DND-41 (cell line): Measurements from ENCODE around the gene AKAP3.

Experiments
- ATAC-seq: fragments of 200-7000 bp; cut with Tn5 transposase; 3 replicates; pipeline ENCODE4 v1.9.1; 2021; ENCODE audit warnings: low read depth; ENCODE audit not compliant: insufficient read depth
- DNase-seq: peaks from one replicate; pipeline ENCODE4 v3.0.0-alpha.2; 2020
- H2AFZ ChIP-seq: 2 replicates; pipeline ENCODE4 v1.6.0; 2012; ENCODE audit warnings: low read depth, low read length
- H3K27ac ChIP-seq: 2 replicates; pipeline ENCODE4 v1.5.1; 2012; ENCODE audit warnings: low read length, inconsistent platforms
- H3K27me3 ChIP-seq: fragments of 200-600 bp; sonication (generic); 2 replicates; pipeline ENCODE4 v1.6.0; 2012; ENCODE audit warnings: low read length, mild to moderate bottlenecking, inconsistent platforms; ENCODE audit not compliant: insufficient read depth, poor library complexity
- H3K36me3 ChIP-seq: 2 replicates; pipeline ENCODE4 v1.5.1; 2012; ENCODE audit warnings: low read length, inconsistent platforms; ENCODE audit not compliant: insufficient read depth
- H3K4me1 ChIP-seq: 2 replicates; pipeline ENCODE4 v1.5.1; 2012; ENCODE audit warnings: mild to moderate bottlenecking, low read length; ENCODE audit not compliant: insufficient read depth
- H3K4me2 ChIP-seq: 2 replicates; pipeline ENCODE4 v1.6.0; 2012; ENCODE audit warnings: mild to moderate bottlenecking, moderate library complexity, low read length, inconsistent platforms; ENCODE audit not compliant: insufficient read depth
- H3K4me3 ChIP-seq, 2 experiments: fragments of 200-600 bp in 1 of 2; shearing (Covaris generic) in 1 of 2; 2 replicates each; pipeline ENCODE4 v1.5.1; 2012 to 2016; ENCODE audit warnings: inconsistent platforms in 2 of 2, low read length in 2 of 2, mild to moderate bottlenecking in 2 of 2, low read depth in 1 of 2, moderate library complexity in 1 of 2
- H3K79me2 ChIP-seq: 2 replicates; pipeline ENCODE4 v1.6.0; 2012; ENCODE audit warnings: low read length, inconsistent platforms; ENCODE audit not compliant: insufficient read depth
- H3K9ac ChIP-seq: 2 replicates; pipeline ENCODE4 v1.6.0; 2012; ENCODE audit warnings: low read depth, mild to moderate bottlenecking, inconsistent platforms, low read length, moderate library complexity
- H3K9me3 ChIP-seq: 2 replicates; pipeline ENCODE4 v1.5.1; 2012; ENCODE audit warnings: low read length, moderate library complexity, mild to moderate bottlenecking, inconsistent platforms; ENCODE audit not compliant: insufficient read depth, severe bottlenecking
- H4K20me1 ChIP-seq: 2 replicates; pipeline ENCODE4 v1.6.0; 2012; ENCODE audit warnings: low read length; ENCODE audit not compliant: insufficient read depth
- CTCF ChIP-seq: IDR thresholded peaks from 2 replicates; pipeline ENCODE4 v1.5.1; 2012; ENCODE audit warnings: borderline replicate concordance, low read length, moderate library complexity, mild to moderate bottlenecking; ENCODE audit not compliant: poor library complexity, severe bottlenecking; ENCODE audit errors: extremely low read depth
- EZH2 ChIP-seq: IDR thresholded peaks from 3 replicates; pipeline ENCODE4 v1.6.1; 2012; ENCODE audit warnings: borderline replicate concordance, low read depth, mild to moderate bottlenecking, moderate library complexity, low read length, inconsistent platforms; ENCODE audit not compliant: severe bottlenecking

The AKAP3 gene

GRCh38 chr12:4626543-4626942 is 22.3 kb downstream of the AKAP3 start:
- TF ChIP-seq CTCF (no peak), EZH2 (no peak)
- ATAC-seq, result no peak

GRCh38 chr12:4621511-4621910 is 27.3 kb downstream of the AKAP3 start:
- Histone ChIP-seq H3K27ac (no peak overlapping the region), H3K4me3 (no peak overlapping the region), H3K79me2 (no peaks in the 10 kb centered on the region), H3K4me1 (no peaks in the 10 kb centered on the region), H3K27me3 (no peaks in the 10 kb centered on the region), H3K9me3 (no peaks in the 10 kb centered on the region), H3K9ac (no peak overlapping the region), H4K20me1 (no peaks in the 10 kb centered on the region), H3K4me2 (no peak overlapping the region), H3K36me3 (no peaks in the 10 kb centered on the region), H2AFZ (no peak overlapping the region)
- ATAC-seq (no peak), DNase-seq (no peak)
- no peak for TF ChIP-seq EZH2
- no peak for TF ChIP-seq CTCF

More at GRCh38 chr12:4626543-4626942, 22.3 kb downstream of the AKAP3 start:
- H3K9me3 ChIP-seq, result no peaks in the 10 kb centered on the region
- H3K4me2 ChIP-seq, result no peak overlapping the region
- H2AFZ ChIP-seq, result no peak overlapping the region
- H3K27me3 ChIP-seq, result peaks cover 4% of the 10 kb centered on the region
- no peak overlapping the region for H3K4me3 ChIP-seq
- DNase-seq, result no peak
- no peaks in the 10 kb centered on the region for H3K79me2 ChIP-seq
- H3K9ac ChIP-seq, result no peak overlapping the region
- no peaks in the 10 kb centered on the region for H3K36me3 ChIP-seq
- H3K4me1 ChIP-seq, result no peaks in the 10 kb centered on the region
- no peak overlapping the region for H3K27ac ChIP-seq
- no peaks in the 10 kb centered on the region for H4K20me1 ChIP-seq

GRCh38 chr12:4615667-4616066 is 33.2 kb downstream of the AKAP3 start:
- TF ChIP-seq CTCF (no peak), EZH2 (no peak)
- Histone ChIP-seq H3K4me2 (no peak overlapping the region), H3K9ac (no peak overlapping the region), H3K27ac (no peak overlapping the region), H3K9me3 (no peaks in the 10 kb centered on the region), H2AFZ (no peak overlapping the region), H3K4me3 (no peak overlapping the region), H3K4me1 (no peaks in the 10 kb centered on the region), H4K20me1 (no peaks in the 10 kb centered on the region), H3K79me2 (no peaks in the 10 kb centered on the region), H3K36me3 (peaks cover 28% of the 10 kb centered on the region), H3K27me3 (no peaks in the 10 kb centered on the region)
- DNase-seq (no peak), ATAC-seq (no peak)

GRCh38 chr12:4610481-4610880 is 38.4 kb downstream of the AKAP3 start:
- no peaks in the 10 kb centered on the region for H3K9me3 ChIP-seq
- no peak overlapping the region for H3K4me3 ChIP-seq
- H3K27ac ChIP-seq, result no peak overlapping the region
- H3K79me2 ChIP-seq, result peaks cover 4% of the 10 kb centered on the region; the same call in 1 of the 2 replicates
- H3K27me3 ChIP-seq, result no peaks in the 10 kb centered on the region
- TF ChIP-seq EZH2 (no peak), CTCF (no peak)
- DNase-seq (no peak), ATAC-seq (no peak)
- peaks cover 33% of the 10 kb centered on the region for H3K36me3 ChIP-seq
- no peak overlapping the region for H3K4me2 ChIP-seq
- H3K9ac ChIP-seq, result no peak overlapping the region
- no peaks in the 10 kb centered on the region for H4K20me1 ChIP-seq
- H2AFZ ChIP-seq, result no peak overlapping the region
- H3K4me1 ChIP-seq, result peaks cover 9% of the 10 kb centered on the region
